ENCODE results near the gene IGSF8. TPM values are rescaled to one million over a fixed set of nuclear protein-coding genes. Genes with fewer than 3 reads are reported as not detected.

IGSF8 gene
- total RNA-seq, 6 experiments from 2014 or later: 27.5 to 45.7 (median 29.4) TPM

GRCh38 chr1:160078512-160079195 lies 19.8 kb downstream of the IGSF8 start:
- no peaks in the 10 kb centered on the region for H3K9me3 ChIP-seq
- intact Hi-C loops (cut with DNase I): no loop called here
- no peaks in the 10 kb centered on the region for H3K27me3 ChIP-seq
- 21% methylated on average over 7 of the region's 8 CpGs for WGBS (ENCODE audit: insufficient coverage, low coverage, low lambda C conversion rate, missing lambda C conversion rate)
- H3K36me3 ChIP-seq: no peaks in the 10 kb centered on the region
- peak; percentile 57 to 83 (median 66) for TF ChIP-seq CTCF (IDR thresholded peaks at IDR 0.05)
- no peak for TF ChIP-seq POLR2A (IDR thresholded peaks at IDR 0.05)
- peak in 1 of 3 donors; percentile 57 for DNase-seq
- peak; percentile 72 to 83 (median 76) for ATAC-seq
- H3K27ac ChIP-seq: no peak overlapping the region
- H3K4me3 ChIP-seq: no peak overlapping the region
- H3K4me1 ChIP-seq: peaks cover 0 to 1% (median 0%) of the 10 kb centered on the region in 4 donors

- TF ChIP-seq CTCF (IDR thresholded peaks at IDR 0.05) (no peak), POLR2A (IDR thresholded peaks at IDR 0.05) (no peak)
- intact Hi-C loops (cut with DNase I): no loop called here
- Histone ChIP-seq H3K4me1 (no peaks in the 10 kb centered on the region), H3K27me3 (no peaks in the 10 kb centered on the region), H3K27ac (no peak overlapping the region), H3K4me3 (no peak overlapping the region), H3K9me3 (no peaks in the 10 kb centered on the region), H3K36me3 (no peaks in the 10 kb centered on the region)
- peak in 3 of 4 donors; percentile 25 to 42 (median 29) for ATAC-seq
- no peak for DNase-seq
These were observed 20.9 kb downstream of the IGSF8 start for GRCh38 chr1:160077486-160077885.

GRCh38 chr1:160076295-160076694 lies 22.1 kb downstream of the IGSF8 start:
- Histone ChIP-seq H3K27me3 (no peaks in the 10 kb centered on the region), H3K4me3 (no peak overlapping the region), H3K27ac (no peak overlapping the region), H3K36me3 (no peaks in the 10 kb centered on the region), H3K4me1 (no peaks in the 10 kb centered on the region), H3K9me3 (no peaks in the 10 kb centered on the region)
- no peak for ATAC-seq
- TF ChIP-seq CTCF (IDR thresholded peaks at IDR 0.05) (no peak), POLR2A (IDR thresholded peaks at IDR 0.05) (no peak)
- WGBS (ENCODE audit: insufficient coverage, low coverage, low lambda C conversion rate, missing lambda C conversion rate): 75% methylated on average over 3 of the region's 3 CpGs
- intact Hi-C loops (cut with DNase I): no loop called here
- DNase-seq: no peak

- TF ChIP-seq POLR2A (IDR thresholded peaks at IDR 0.05) (no peak), CTCF (IDR thresholded peaks at IDR 0.05) (no peak)
- peak in 3 of 4 donors; percentile 13 to 48 (median 19) for ATAC-seq
- Histone ChIP-seq H3K4me3 (no peak overlapping the region), H3K4me1 (peaks cover 0 to under 1% (median 0%) of the 10 kb centered on the region in 4 donors), H3K27ac (no peak overlapping the region), H3K9me3 (no peaks in the 10 kb centered on the region), H3K27me3 (no peaks in the 10 kb centered on the region), H3K36me3 (no peaks in the 10 kb centered on the region)
- WGBS (ENCODE audit: insufficient coverage, low coverage, low lambda C conversion rate, missing lambda C conversion rate): 39% methylated on average over 2 of the region's 2 CpGs
- intact Hi-C loops (cut with DNase I): no loop called here
- DNase-seq: no peak
These were observed 22.6 kb downstream of the IGSF8 start for GRCh38 chr1:160075836-160076235.
